Neuronal stem cell (in vitro differentiated cells): Measurements from ENCODE around the gene RABGAP1.

Experiments used
- DNase-seq: peaks from one replicate; pipeline ENCODE4 v3.0.0-alpha.2; 2013; ENCODE audit warnings: low spot score
- H2AFZ ChIP-seq: one replicate; pipeline ENCODE4 v1.6.1; 2013; ENCODE audit warnings: mild to moderate bottlenecking, low read length, inconsistent platforms
- H2AK5ac ChIP-seq: 2 replicates; pipeline ENCODE4 v1.6.1; 2013; ENCODE audit warnings: low read depth, mild to moderate bottlenecking, inconsistent platforms, low read length, moderate library complexity, mixed read lengths
- H2BK120ac ChIP-seq: 2 replicates; pipeline ENCODE4 v1.6.1; 2013; ENCODE audit warnings: low read depth, mild to moderate bottlenecking, inconsistent platforms, low read length, moderate library complexity, mixed read lengths
- H2BK12ac ChIP-seq: one replicate; pipeline ENCODE4 v1.6.1; 2013; ENCODE audit warnings: low read length, inconsistent platforms
- H2BK15ac ChIP-seq: 2 replicates; pipeline ENCODE4 v1.6.1; 2013; ENCODE audit warnings: mild to moderate bottlenecking, low read length, inconsistent platforms, mixed read lengths
- H2BK5ac ChIP-seq: one replicate; pipeline ENCODE4 v1.6.1; 2013; ENCODE audit warnings: inconsistent platforms, mild to moderate bottlenecking, low read length, moderate library complexity
- H3K14ac ChIP-seq: one replicate; pipeline ENCODE4 v1.6.1; 2013; ENCODE audit warnings: low read length, inconsistent platforms
- H3K18ac ChIP-seq: 2 replicates; pipeline ENCODE4 v1.6.1; 2013; ENCODE audit warnings: low read length, inconsistent platforms
- H3K23ac ChIP-seq: 2 replicates; pipeline ENCODE4 v1.6.1; 2013; ENCODE audit warnings: low read depth, mild to moderate bottlenecking, mixed read lengths, low read length, inconsistent platforms; ENCODE audit not compliant: poor library complexity
- H3K27ac ChIP-seq: replicated peaks from 3 replicates; pipeline ENCODE4 v1.5.1; 2013; ENCODE audit warnings: low read length, inconsistent platforms
- H3K27me3 ChIP-seq, 3 experiments: 2 replicates each; pipeline ENCODE4 v1.6.1; 2013; ENCODE audit warnings: low read length in 3 of 3, mild to moderate bottlenecking in 2 of 3, inconsistent platforms in 1 of 3, low read depth in 1 of 3, mixed read lengths in 1 of 3, moderate library complexity in 1 of 3; ENCODE audit not compliant: control insufficient read depth in 3 of 3, insufficient read depth in 3 of 3
- H3K36me3 ChIP-seq, 2 donors: replicated peaks in 1 of 2; 2 replicates each; pipeline ENCODE4 v1.6.1; 2013; ENCODE audit warnings: low read length in 2 of 2; ENCODE audit not compliant: control insufficient read depth in 2 of 2, insufficient read depth in 2 of 2
- H3K4ac ChIP-seq: 2 replicates; pipeline ENCODE4 v1.6.1; 2013; ENCODE audit warnings: inconsistent platforms, mild to moderate bottlenecking, low read length, moderate library complexity
- H3K4me1 ChIP-seq, 2 donors: 1 replicate in 1 of 2; 2 replicates in 1 of 2; pipeline ENCODE4 v1.6.1; 2013; ENCODE audit warnings: low read length in 2 of 2, low read depth in 1 of 2; ENCODE audit not compliant: control insufficient read depth in 2 of 2, insufficient read depth in 1 of 2
- H3K4me2 ChIP-seq: one replicate; pipeline ENCODE4 v1.6.1; 2013; ENCODE audit warnings: mild to moderate bottlenecking, low read length, inconsistent platforms; ENCODE audit not compliant: insufficient read depth, poor library complexity, severe bottlenecking
- H3K4me3 ChIP-seq, 2 donors: 2 replicates each; pipeline ENCODE4 v1.5.1; 2013; ENCODE audit warnings: low read length in 2 of 2, mild to moderate bottlenecking in 2 of 2, inconsistent platforms in 1 of 2, moderate library complexity in 1 of 2
- H3K79me1 ChIP-seq: one replicate; pipeline ENCODE4 v1.6.1; 2013; ENCODE audit warnings: low read depth, mild to moderate bottlenecking, inconsistent platforms, low read length, moderate library complexity
- H3K9ac ChIP-seq: one replicate; pipeline ENCODE4 v1.6.1; 2013; ENCODE audit warnings: mild to moderate bottlenecking, low read depth, low read length, inconsistent platforms; ENCODE audit not compliant: poor library complexity
- H3K9me3 ChIP-seq, 2 donors: replicated peaks in 1 of 2; 2 replicates each; pipeline versions ENCODE3 to v1.6.1; 2013; ENCODE audit warnings: low read length in 2 of 2, mild to moderate bottlenecking in 2 of 2, inconsistent platforms in 1 of 2, low read depth in 1 of 2, mixed read lengths in 1 of 2, moderate library complexity in 1 of 2; ENCODE audit not compliant: control insufficient read depth in 2 of 2, insufficient read depth in 1 of 2
- H4K8ac ChIP-seq: one replicate; pipeline ENCODE4 v1.6.1; 2013; ENCODE audit warnings: low read depth, mild to moderate bottlenecking, inconsistent platforms, low read length, moderate library complexity
- H4K91ac ChIP-seq: one replicate; pipeline ENCODE4 v1.6.1; 2013; ENCODE audit warnings: low read length, low read depth, mild to moderate bottlenecking, inconsistent platforms; ENCODE audit not compliant: poor library complexity
- WGBS, 2 donors: extraction: QIAGEN DNeasy Blood & Tissue Kit; methylation state at CpG; one replicate each; pipeline ENCODE4 v1.1.7; 2013; ENCODE audit warnings: missing lambda C conversion rate in 2 of 2, mixed read lengths in 1 of 2; ENCODE audit not compliant: insufficient read length in 2 of 2, insufficient replicate concordance in 1 of 2; ENCODE audit errors: extremely low coverage in 2 of 2; 5-methylcytosine and 5-hydroxymethylcytosine counted together

The RABGAP1 gene

GRCh38 chr9:123099042-123099441, 158.2 kb downstream of the RABGAP1 start:
- H3K9me3 ChIP-seq, result no peaks in the 10 kb centered on the region
- H3K9ac ChIP-seq, result no peak overlapping the region
- H3K27ac ChIP-seq, result no peak overlapping the region
- no peak overlapping the region for H3K23ac ChIP-seq
- H3K27me3 ChIP-seq, result no peaks in the 10 kb centered on the region
- no peak overlapping the region for H2BK12ac ChIP-seq
- no peak overlapping the region for H4K91ac ChIP-seq
- H3K4me1 ChIP-seq, result peaks cover 0 to 19% of the 10 kb centered on the region in 2 donors
- no peak for DNase-seq
- H3K18ac ChIP-seq, result no peak overlapping the region
- H2AFZ ChIP-seq, result no peak overlapping the region
- no peak overlapping the region for H2BK120ac ChIP-seq
- no peak overlapping the region for H2AK5ac ChIP-seq
- no peak overlapping the region for H3K4me2 ChIP-seq
- H4K8ac ChIP-seq, result no peak overlapping the region
- H3K79me1 ChIP-seq, result no peaks in the 10 kb centered on the region
- H3K36me3 ChIP-seq, result peaks cover 33 to 97% of the 10 kb centered on the region in 2 donors
- H3K4me3 ChIP-seq, result no peak overlapping the region
- H3K14ac ChIP-seq, result no peak overlapping the region
- no peak overlapping the region for H3K4ac ChIP-seq
- H2BK5ac ChIP-seq, result no peak overlapping the region
- H2BK15ac ChIP-seq, result no peak overlapping the region
- no CpG with 5 or more reads among the region's 6 CpGs for WGBS, 2 donors

- Histone ChIP-seq H3K14ac (no peak overlapping the region), H3K36me3 (peaks cover 34 to 97% of the 10 kb centered on the region in 2 donors), H3K79me1 (no peaks in the 10 kb centered on the region), H3K4me3 (no peak overlapping the region), H3K9me3 (no peaks in the 10 kb centered on the region), H2BK15ac (no peak overlapping the region), H3K4me1 (peaks cover 0 to 19% of the 10 kb centered on the region in 2 donors), H3K4ac (no peak overlapping the region), H3K9ac (no peak overlapping the region), H2BK120ac (no peak overlapping the region), H4K91ac (no peak overlapping the region), H2AK5ac (no peak overlapping the region), H3K18ac (no peak overlapping the region), H2AFZ (no peak overlapping the region), H3K23ac (no peak overlapping the region), H4K8ac (no peak overlapping the region), H3K27me3 (no peaks in the 10 kb centered on the region), H2BK12ac (no peak overlapping the region), H3K4me2 (no peak overlapping the region), H3K27ac (no peak overlapping the region), H2BK5ac (no peak overlapping the region)
- no CpG with 5 or more reads among the region's 3 CpGs for WGBS, 2 donors
- no peak for DNase-seq
Observed at GRCh38 chr9:123099548-123099947, 158.7 kb downstream of the RABGAP1 start.

GRCh38 chr9:123102375-123103113, 161.7 kb downstream of the RABGAP1 start:
- H3K4me2 ChIP-seq, result no peak overlapping the region
- no peak for DNase-seq
- no peak overlapping the region for H3K14ac ChIP-seq
- no peak overlapping the region for H2AFZ ChIP-seq
- no peak overlapping the region for H2BK15ac ChIP-seq
- peaks cover 44 to 98% of the 10 kb centered on the region in 2 donors for H3K36me3 ChIP-seq
- no peak overlapping the region for H3K4me3 ChIP-seq
- no peaks in the 10 kb centered on the region for H3K27me3 ChIP-seq
- no peak overlapping the region for H2AK5ac ChIP-seq
- peak overlapping the region; percentile 39 for H3K18ac ChIP-seq
- WGBS, 2 donors, result no CpG with 5 or more reads among the region's 3 CpGs
- no peak overlapping the region for H2BK12ac ChIP-seq
- H3K9ac ChIP-seq, result peak overlapping the region; percentile 60
- no peak overlapping the region for H3K23ac ChIP-seq
- H3K9me3 ChIP-seq, result no peaks in the 10 kb centered on the region
- peak overlapping the region; percentile 41 for H3K27ac ChIP-seq
- no peak overlapping the region for H2BK120ac ChIP-seq
- H3K79me1 ChIP-seq, result no peaks in the 10 kb centered on the region
- no peak overlapping the region for H2BK5ac ChIP-seq
- H3K4ac ChIP-seq, result no peak overlapping the region
- peaks cover 0 to 16% of the 10 kb centered on the region in 2 donors for H3K4me1 ChIP-seq
- no peak overlapping the region for H4K91ac ChIP-seq
- no peak overlapping the region for H4K8ac ChIP-seq

- WGBS, 2 donors, result no CpG with 5 or more reads among the region's 7 CpGs
- Histone ChIP-seq H3K4me3 (peak overlapping the region in 1 of 2 donors; percentile 16), H3K9me3 (no peaks in the 10 kb centered on the region), H2AFZ (no peak overlapping the region), H2BK15ac (no peak overlapping the region), H3K14ac (no peak overlapping the region), H2BK5ac (no peak overlapping the region), H3K9ac (no peak overlapping the region), H3K36me3 (peaks cover 46 to 98% of the 10 kb centered on the region in 2 donors), H2BK12ac (no peak overlapping the region), H2AK5ac (no peak overlapping the region), H3K27ac (no peak overlapping the region), H4K8ac (no peak overlapping the region), H3K23ac (no peak overlapping the region), H4K91ac (no peak overlapping the region), H2BK120ac (no peak overlapping the region), H3K4ac (no peak overlapping the region), H3K79me1 (no peaks in the 10 kb centered on the region), H3K18ac (no peak overlapping the region), H3K27me3 (no peaks in the 10 kb centered on the region), H3K4me1 (peaks cover 0 to 8% of the 10 kb centered on the region in 2 donors), H3K4me2 (no peak overlapping the region)
- DNase-seq, result no peak
Observed at GRCh38 chr9:123104807-123105206, 164.0 kb downstream of the RABGAP1 start.
